ENCODE measurements around the gene BTBD17.

BTBD17 gene

GRCh38 chr17:74372426-74372825, 10.8 kb upstream of the BTBD17 start:
- no peak for TF ChIP-seq EGR1 (IDR thresholded peaks at IDR 0.05)
- no peak for TF ChIP-seq TEAD4 (IDR thresholded peaks at IDR 0.05)
- no peak for TF ChIP-seq MAX (IDR thresholded peaks at IDR 0.05)

- TF ChIP-seq USF1 (IDR thresholded peaks at IDR 0.05) (no peak), YY1 (IDR thresholded peaks at IDR 0.05; ENCODE audit: low read depth) (no peak), FOXM1 (IDR thresholded peaks at IDR 0.05; ENCODE audit: borderline replicate concordance, low read depth) (no peak), RAD21 (IDR thresholded peaks at IDR 0.05; ENCODE audit: low read depth) (no peak), REST (IDR thresholded peaks at IDR 0.05; ENCODE audit: low read depth) (no peak), EP300 (IDR thresholded peaks at IDR 0.05; ENCODE audit: borderline replicate concordance) (no peak), ZBTB7A (IDR thresholded peaks at IDR 0.05; ENCODE audit: low read depth) (no peak), TCF12 (IDR thresholded peaks at IDR 0.05; ENCODE audit: low read depth) (no peak), CREB1 (IDR thresholded peaks at IDR 0.05; ENCODE audit: low read depth) (no peak), CEBPB (IDR thresholded peaks at IDR 0.05) (no peak), EGR1 (IDR thresholded peaks at IDR 0.05) (no peak), TAF1 (IDR thresholded peaks at IDR 0.05; ENCODE audit: low read depth) (no peak), NFIC (IDR thresholded peaks at IDR 0.05) (no peak), TEAD4 (IDR thresholded peaks at IDR 0.05) (no peak), MAX (IDR thresholded peaks at IDR 0.05) (no peak)
These were observed 10.0 kb upstream of the BTBD17 start for GRCh38 chr17:74371653-74372147.

GRCh38 chr17:74369665-74370490, 8.2 kb upstream of the BTBD17 start:
- TF ChIP-seq TEAD4 (IDR thresholded peaks at IDR 0.05), result no peak
- TF ChIP-seq CEBPB (IDR thresholded peaks at IDR 0.05), result no peak
- TF ChIP-seq REST (IDR thresholded peaks at IDR 0.05; ENCODE audit: low read depth), result no peak
- TF ChIP-seq USF1 (IDR thresholded peaks at IDR 0.05), result no peak
- no peak for TF ChIP-seq FOXM1 (IDR thresholded peaks at IDR 0.05; ENCODE audit: borderline replicate concordance, low read depth)
- TF ChIP-seq ZBTB7A (IDR thresholded peaks at IDR 0.05; ENCODE audit: low read depth), result no peak
- no peak for TF ChIP-seq CREB1 (IDR thresholded peaks at IDR 0.05; ENCODE audit: low read depth)

- TF ChIP-seq YY1 (IDR thresholded peaks at IDR 0.05; ENCODE audit: low read depth), result no peak
- TF ChIP-seq NFIC (IDR thresholded peaks at IDR 0.05), result no peak
- TF ChIP-seq TCF12 (IDR thresholded peaks at IDR 0.05; ENCODE audit: low read depth), result no peak
These were observed 7.6 kb upstream of the BTBD17 start for GRCh38 chr17:74369221-74369620.

GRCh38 chr17:74368341-74369081, 6.8 kb upstream of the BTBD17 start:
- TF ChIP-seq CEBPB (IDR thresholded peaks at IDR 0.05) (no peak), NFIC (IDR thresholded peaks at IDR 0.05) (no peak), TCF12 (IDR thresholded peaks at IDR 0.05; ENCODE audit: low read depth) (no peak), ZBTB7A (IDR thresholded peaks at IDR 0.05; ENCODE audit: low read depth) (no peak), CREB1 (IDR thresholded peaks at IDR 0.05; ENCODE audit: low read depth) (no peak), REST (IDR thresholded peaks at IDR 0.05; ENCODE audit: low read depth) (no peak), YY1 (IDR thresholded peaks at IDR 0.05; ENCODE audit: low read depth) (no peak), RAD21 (IDR thresholded peaks at IDR 0.05; ENCODE audit: low read depth) (peak; percentile 81), MAX (IDR thresholded peaks at IDR 0.05) (no peak)

Data from Ishikawa (cell line).